ENCODE data around the gene FBXL7. TPM values are rescaled to one million over a fixed set of nuclear protein-coding genes. Genes with fewer than 3 reads are reported as not detected.

FBXL7 gene
- total and polyA plus RNA-seq, 4 donors, result 0.24 to 1.4 (median 1.2) TPM

GRCh38 chr5:15731699-15732098 lies 231.7 kb downstream of the FBXL7 start:
- no peak overlapping the region for H3K9ac ChIP-seq (ENCODE audit: low read depth in 1 of 2, low read length in 2 of 2)
- no peak for DNase-seq (ENCODE audit: low spot score)
- H3K4me1 ChIP-seq (ENCODE audit: control insufficient read depth in 4 of 4, insufficient read depth in 4 of 4, low read length in 3 of 4), result no peaks in the 10 kb centered on the region
- H3K4me3 ChIP-seq (ENCODE audit: low read depth in 1 of 3, low read length in 3 of 3), result no peak overlapping the region
- WGBS, result 89% methylated on average over 4 of the region's 4 CpGs
- TF ChIP-seq JUND (IDR thresholded peaks at IDR 0.05) (no peak), SP1 (IDR thresholded peaks at IDR 0.05) (no peak), CTCF (IDR thresholded peaks at IDR 0.05; ENCODE audit: low read depth, low read length, missing input control) (no peak), ZBTB33 (IDR thresholded peaks at IDR 0.05) (no peak), GABPA (IDR thresholded peaks at IDR 0.05 in 1 of 2, conservative IDR thresholded peaks at IDR 0.05 in 1 of 2) (no peak), REST (IDR thresholded peaks at IDR 0.05) (no peak), RAD21 (IDR thresholded peaks at IDR 0.05) (no peak), FOXA1 (IDR thresholded peaks at IDR 0.05) (no peak), YY1 (IDR thresholded peaks at IDR 0.05) (no peak), ATF3 (IDR thresholded peaks at IDR 0.05) (no peak), RXRA (IDR thresholded peaks at IDR 0.05) (no peak), MAX (IDR thresholded peaks at IDR 0.05) (no peak), FOXA2 (IDR thresholded peaks at IDR 0.05) (no peak)
- no peak overlapping the region for H3K27ac ChIP-seq (ENCODE audit: low read depth in 1 of 2, low read length in 2 of 2)
- H3K9me3 ChIP-seq (ENCODE audit: control insufficient read depth in 4 of 4, low read length in 3 of 4), result peaks cover 0 to 10% (median under 1%) of the 10 kb centered on the region in 4 donors
- H3K36me3 ChIP-seq (ENCODE audit: control insufficient read depth in 4 of 4, insufficient read depth in 3 of 4, low read depth in 1 of 4, low read length in 3 of 4), result no peaks in the 10 kb centered on the region
- H3K27me3 ChIP-seq (ENCODE audit: control insufficient read depth in 4 of 4, insufficient read depth in 4 of 4, low read length in 3 of 4), result no peaks in the 10 kb centered on the region

- H3K9ac ChIP-seq (ENCODE audit: low read depth in 1 of 2, low read length in 2 of 2), result no peak overlapping the region
- WGBS, result 90% methylated on average over 7 of the region's 7 CpGs
- TF ChIP-seq MAX (IDR thresholded peaks at IDR 0.05) (no peak), JUND (IDR thresholded peaks at IDR 0.05) (no peak), REST (IDR thresholded peaks at IDR 0.05) (no peak), SP1 (IDR thresholded peaks at IDR 0.05) (no peak), RXRA (IDR thresholded peaks at IDR 0.05) (no peak), GABPA (IDR thresholded peaks at IDR 0.05 in 1 of 2, conservative IDR thresholded peaks at IDR 0.05 in 1 of 2) (no peak), CTCF (IDR thresholded peaks at IDR 0.05; ENCODE audit: low read depth, low read length, missing input control) (no peak), EGR1 (IDR thresholded peaks at IDR 0.05; ENCODE audit: low read depth in 2 of 2) (no peak), ATF3 (IDR thresholded peaks at IDR 0.05) (no peak), HNF4A (conservative IDR thresholded peaks at IDR 0.05) (no peak), FOXA1 (IDR thresholded peaks at IDR 0.05) (no peak), HNF4G (IDR thresholded peaks at IDR 0.05) (no peak)
Measured at GRCh38 chr5:15734058-15734457, 234.1 kb downstream of the FBXL7 start.

More at GRCh38 chr5:15734058-15734457, 234.1 kb downstream of the FBXL7 start:
- Histone ChIP-seq H3K36me3 (ENCODE audit: control insufficient read depth in 4 of 4, insufficient read depth in 3 of 4, low read depth in 1 of 4, low read length in 3 of 4) (no peaks in the 10 kb centered on the region), H3K4me3 (ENCODE audit: low read depth in 1 of 3, low read length in 3 of 3) (no peak overlapping the region), H3K27me3 (ENCODE audit: control insufficient read depth in 4 of 4, insufficient read depth in 4 of 4, low read length in 3 of 4) (no peaks in the 10 kb centered on the region), H3K4me1 (ENCODE audit: control insufficient read depth in 4 of 4, insufficient read depth in 4 of 4, low read length in 3 of 4) (no peaks in the 10 kb centered on the region), H3K27ac (ENCODE audit: low read depth in 1 of 2, low read length in 2 of 2) (no peak overlapping the region), H3K9me3 (ENCODE audit: control insufficient read depth in 4 of 4, low read length in 3 of 4) (no peaks in the 10 kb centered on the region)
- no peak for DNase-seq (ENCODE audit: low spot score)

All from liver (tissue), 9 donors.